Activated CD8-positive, alpha-beta memory T cell treated with anti-CD3 and anti-CD28 coated beads, Interleukin-2, amount 50 U/mL, for 48 hours (primary cell): ENCODE measurements around the gene HSPH1.

Experiments used
- DNase-seq: peaks from one replicate; pipeline ENCODE4 v3.0.0-alpha.2; 2020

The HSPH1 gene

GRCh38 chr13:31093145-31093885, 68.4 kb downstream of the HSPH1 start:
- DNase-seq: no peak

GRCh38 chr13:31092646-31093045, 69.1 kb downstream of the HSPH1 start:
- no peak for DNase-seq

GRCh38 chr13:31090961-31091624, 70.6 kb downstream of the HSPH1 start:
- DNase-seq: no peak

GRCh38 chr13:31090096-31090495, 71.6 kb downstream of the HSPH1 start:
- DNase-seq: no peak

GRCh38 chr13:31089649-31090048, 72.1 kb downstream of the HSPH1 start:
- DNase-seq: no peak

- no peak for DNase-seq
Measured at GRCh38 chr13:31088826-31089420, 72.8 kb downstream of the HSPH1 start.
